Measurements from ENCODE around the gene MAT1A.

Gene MAT1A
- long read RNA-seq: 0 reads

DNA sequence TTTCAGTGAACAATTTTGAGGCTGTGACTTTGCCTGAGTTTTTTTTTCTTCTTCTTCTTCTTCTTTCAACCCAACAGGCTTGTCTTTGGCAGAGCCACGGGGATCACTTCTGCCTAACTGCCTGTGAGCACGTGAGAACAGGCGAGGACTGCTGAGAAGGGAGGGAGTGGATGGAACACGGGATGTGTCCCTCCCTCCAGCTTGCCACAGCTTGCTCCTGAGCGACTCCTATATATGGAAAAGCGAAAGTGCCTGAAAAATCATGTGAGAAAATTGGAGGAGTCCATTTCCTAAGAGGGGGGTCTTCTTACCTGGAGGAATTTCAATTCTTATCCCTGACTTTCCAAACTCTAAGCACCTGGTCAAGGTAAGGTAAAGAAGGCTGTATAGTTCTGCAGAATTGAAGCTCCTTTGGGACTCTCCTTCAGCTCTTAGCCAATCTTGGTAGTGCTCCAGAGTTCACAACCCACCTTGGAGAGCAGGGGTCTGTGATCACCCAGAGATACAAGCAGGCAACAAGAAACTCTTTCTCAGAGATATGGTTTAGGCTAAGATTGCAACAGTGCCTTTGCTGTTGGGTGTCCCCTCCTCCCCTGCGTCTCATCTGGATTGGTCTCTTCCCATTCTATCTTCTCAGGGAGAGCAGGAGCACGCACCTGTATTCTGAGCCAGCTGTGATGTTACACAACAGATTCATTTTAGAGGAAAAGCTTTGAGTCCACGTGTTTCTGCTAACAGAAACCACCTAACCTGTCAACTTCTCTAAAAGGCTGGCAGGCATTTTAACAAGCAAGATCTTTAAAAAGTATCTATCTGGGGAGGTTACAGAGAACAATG is at the start of gene MAT1A:
MAT1A (minus strand) TSS at position 208 of the 837 bp plus-strand sequence. CDS start 235 bp downstream, outside the sequence.
- Histone ChIP-seq H3K27me3 (ENCODE audit: insufficient read depth, poor library complexity, severe bottlenecking) (no peaks in the 10 kb centered on the region), H3K27ac (replicated peaks) (no peak within 1 kb of the TSS), H3K4me3 (replicated peaks; ENCODE audit: insufficient read depth, low read length) (no peak within 1 kb of the TSS)
- no peak for DNase-seq (ENCODE audit: low read depth in 1 of 2, low spot score in 1 of 2)
- TF ChIP-seq, protein P1, sequence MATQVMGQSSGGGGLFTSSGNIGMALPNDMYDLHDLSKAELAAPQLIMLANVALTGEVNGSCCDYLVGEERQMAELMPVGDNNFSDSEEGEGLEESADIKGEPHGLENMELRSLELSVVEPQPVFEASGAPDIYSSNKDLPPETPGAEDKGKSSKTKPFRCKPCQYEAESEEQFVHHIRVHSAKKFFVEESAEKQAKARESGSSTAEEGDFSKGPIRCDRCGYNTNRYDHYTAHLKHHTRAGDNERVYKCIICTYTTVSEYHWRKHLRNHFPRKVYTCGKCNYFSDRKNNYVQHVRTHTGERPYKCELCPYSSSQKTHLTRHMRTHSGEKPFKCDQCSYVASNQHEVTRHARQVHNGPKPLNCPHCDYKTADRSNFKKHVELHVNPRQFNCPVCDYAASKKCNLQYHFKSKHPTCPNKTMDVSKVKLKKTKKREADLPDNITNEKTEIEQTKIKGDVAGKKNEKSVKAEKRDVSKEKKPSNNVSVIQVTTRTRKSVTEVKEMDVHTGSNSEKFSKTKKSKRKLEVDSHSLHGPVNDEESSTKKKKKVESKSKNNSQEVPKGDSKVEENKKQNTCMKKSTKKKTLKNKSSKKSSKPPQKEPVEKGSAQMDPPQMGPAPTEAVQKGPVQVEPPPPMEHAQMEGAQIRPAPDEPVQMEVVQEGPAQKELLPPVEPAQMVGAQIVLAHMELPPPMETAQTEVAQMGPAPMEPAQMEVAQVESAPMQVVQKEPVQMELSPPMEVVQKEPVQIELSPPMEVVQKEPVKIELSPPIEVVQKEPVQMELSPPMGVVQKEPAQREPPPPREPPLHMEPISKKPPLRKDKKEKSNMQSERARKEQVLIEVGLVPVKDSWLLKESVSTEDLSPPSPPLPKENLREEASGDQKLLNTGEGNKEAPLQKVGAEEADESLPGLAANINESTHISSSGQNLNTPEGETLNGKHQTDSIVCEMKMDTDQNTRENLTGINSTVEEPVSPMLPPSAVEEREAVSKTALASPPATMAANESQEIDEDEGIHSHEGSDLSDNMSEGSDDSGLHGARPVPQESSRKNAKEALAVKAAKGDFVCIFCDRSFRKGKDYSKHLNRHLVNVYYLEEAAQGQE (IDR thresholded peaks at IDR 0.05; ENCODE audit: insufficient replicate concordance, low read depth): no peak
- TF ChIP-seq GABPA (IDR thresholded peaks at IDR 0.05; ENCODE audit: low read depth) (no peak), SPI1 (IDR thresholded peaks at IDR 0.05; ENCODE audit: borderline replicate concordance, low read depth) (no peak), POLR2AphosphoS5 (IDR thresholded peaks at IDR 0.05; ENCODE audit: low read depth) (no peak)
- TF ChIP-seq, protein P2, sequence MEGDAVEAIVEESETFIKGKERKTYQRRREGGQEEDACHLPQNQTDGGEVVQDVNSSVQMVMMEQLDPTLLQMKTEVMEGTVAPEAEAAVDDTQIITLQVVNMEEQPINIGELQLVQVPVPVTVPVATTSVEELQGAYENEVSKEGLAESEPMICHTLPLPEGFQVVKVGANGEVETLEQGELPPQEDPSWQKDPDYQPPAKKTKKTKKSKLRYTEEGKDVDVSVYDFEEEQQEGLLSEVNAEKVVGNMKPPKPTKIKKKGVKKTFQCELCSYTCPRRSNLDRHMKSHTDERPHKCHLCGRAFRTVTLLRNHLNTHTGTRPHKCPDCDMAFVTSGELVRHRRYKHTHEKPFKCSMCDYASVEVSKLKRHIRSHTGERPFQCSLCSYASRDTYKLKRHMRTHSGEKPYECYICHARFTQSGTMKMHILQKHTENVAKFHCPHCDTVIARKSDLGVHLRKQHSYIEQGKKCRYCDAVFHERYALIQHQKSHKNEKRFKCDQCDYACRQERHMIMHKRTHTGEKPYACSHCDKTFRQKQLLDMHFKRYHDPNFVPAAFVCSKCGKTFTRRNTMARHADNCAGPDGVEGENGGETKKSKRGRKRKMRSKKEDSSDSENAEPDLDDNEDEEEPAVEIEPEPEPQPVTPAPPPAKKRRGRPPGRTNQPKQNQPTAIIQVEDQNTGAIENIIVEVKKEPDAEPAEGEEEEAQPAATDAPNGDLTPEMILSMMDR (IDR thresholded peaks at IDR 0.05; ENCODE audit: insufficient read depth, low read length): no peak

DNA sequence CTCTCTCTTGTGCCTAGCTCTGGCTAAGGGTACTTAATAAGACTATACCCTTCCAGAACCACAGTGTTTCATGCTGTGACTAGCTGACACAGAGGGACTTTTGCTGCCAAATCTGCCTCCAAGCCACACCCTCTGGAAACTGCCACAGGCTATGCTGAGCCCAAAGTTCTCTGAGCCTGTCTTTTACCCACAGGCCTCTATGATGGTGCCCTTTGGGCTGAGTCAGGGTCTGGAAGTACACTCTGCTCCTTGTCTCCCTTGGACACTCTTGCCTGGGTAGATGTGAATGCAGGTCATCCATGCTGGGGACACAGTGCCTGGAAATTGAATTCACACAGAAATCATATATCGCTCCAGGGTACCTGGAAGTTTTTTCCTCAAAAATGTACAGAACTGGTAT is 44.5 kb upstream of the MAT1A start:
- H3K27ac ChIP-seq (replicated peaks): no peak overlapping the region
- TF ChIP-seq, protein P2 (IDR thresholded peaks at IDR 0.05; ENCODE audit: insufficient read depth, low read length): no peak
- TF ChIP-seq, protein P1 (IDR thresholded peaks at IDR 0.05; ENCODE audit: insufficient replicate concordance, low read depth): no peak
- no peak for TF ChIP-seq GABPA (IDR thresholded peaks at IDR 0.05; ENCODE audit: low read depth)
- TF ChIP-seq SPI1 (IDR thresholded peaks at IDR 0.05; ENCODE audit: borderline replicate concordance, low read depth): no peak
- no peak for TF ChIP-seq POLR2AphosphoS5 (IDR thresholded peaks at IDR 0.05; ENCODE audit: low read depth)
- H3K4me3 ChIP-seq (replicated peaks; ENCODE audit: insufficient read depth, low read length): no peak overlapping the region
- no peaks in the 10 kb centered on the region for H3K27me3 ChIP-seq (ENCODE audit: insufficient read depth, poor library complexity, severe bottlenecking)
- DNase-seq (ENCODE audit: low read depth in 1 of 2, low spot score in 1 of 2): no peak

DNA sequence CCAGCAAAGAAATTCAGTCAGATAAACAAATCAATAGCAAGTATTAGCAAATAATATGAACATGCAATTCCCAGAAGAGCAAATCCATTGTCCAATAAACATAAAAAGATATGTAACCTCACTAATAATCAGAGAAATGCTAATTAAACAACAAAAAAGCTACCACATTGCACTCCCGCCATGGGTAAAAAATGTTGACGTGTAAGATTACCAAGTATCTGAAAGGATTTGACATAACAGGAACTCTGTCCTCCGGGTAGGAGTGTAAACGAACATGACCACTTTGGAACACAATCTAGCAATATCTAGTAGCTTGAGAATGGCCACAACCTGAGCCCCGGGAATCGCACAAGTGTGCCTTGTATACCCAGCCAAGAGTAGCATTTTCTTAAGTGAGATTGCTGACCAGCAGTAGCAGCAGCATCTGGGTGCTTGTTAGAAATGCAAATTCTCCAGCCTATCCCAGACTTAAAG is 35.5 kb upstream of the MAT1A start:
- TF ChIP-seq GABPA (IDR thresholded peaks at IDR 0.05; ENCODE audit: low read depth): no peak
- no peak overlapping the region for H3K4me3 ChIP-seq (replicated peaks; ENCODE audit: insufficient read depth, low read length)
- H3K27ac ChIP-seq (replicated peaks): no peak overlapping the region
- DNase-seq (ENCODE audit: low read depth in 1 of 2, low spot score in 1 of 2): no peak
- H3K27me3 ChIP-seq (ENCODE audit: insufficient read depth, poor library complexity, severe bottlenecking): no peaks in the 10 kb centered on the region

DNA sequence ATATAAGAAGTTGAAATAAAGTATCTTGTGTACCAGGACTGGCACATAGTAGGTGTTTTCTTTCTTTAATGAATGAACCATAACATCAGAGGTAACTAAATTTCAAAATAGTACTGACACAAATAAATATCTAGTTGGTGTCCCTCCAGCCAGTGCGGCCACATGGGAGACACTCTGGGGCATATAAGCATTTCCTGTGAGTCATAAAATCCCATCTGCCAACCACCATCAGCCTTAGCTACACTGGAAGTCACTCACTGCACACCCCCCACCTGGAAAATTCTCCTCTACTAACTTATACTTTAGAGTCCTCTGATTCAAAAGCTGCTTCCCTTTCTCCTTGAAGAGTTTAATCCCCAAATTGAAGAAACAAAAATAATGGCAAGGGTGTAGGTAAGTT is 34.6 kb upstream of the MAT1A start:
- H3K4me3 ChIP-seq (replicated peaks; ENCODE audit: insufficient read depth, low read length): no peak overlapping the region
- DNase-seq (ENCODE audit: low read depth in 1 of 2, low spot score in 1 of 2): no peak
- no peak for TF ChIP-seq SPI1 (IDR thresholded peaks at IDR 0.05; ENCODE audit: borderline replicate concordance, low read depth)
- TF ChIP-seq, protein P2 (IDR thresholded peaks at IDR 0.05; ENCODE audit: insufficient read depth, low read length): no peak
- no peak for TF ChIP-seq POLR2AphosphoS5 (IDR thresholded peaks at IDR 0.05; ENCODE audit: low read depth)
- TF ChIP-seq, protein P1 (IDR thresholded peaks at IDR 0.05; ENCODE audit: insufficient replicate concordance, low read depth): no peak
- no peak for TF ChIP-seq GABPA (IDR thresholded peaks at IDR 0.05; ENCODE audit: low read depth)

More for the DNA sequence above, 34.6 kb upstream of the MAT1A start:
- H3K27ac ChIP-seq (replicated peaks): no peak overlapping the region
- H3K27me3 ChIP-seq (ENCODE audit: insufficient read depth, poor library complexity, severe bottlenecking): no peaks in the 10 kb centered on the region

Data from HL-60 (cell line).